Measurements from ENCODE around the gene TNFRSF14. TPM values are rescaled to one million over a fixed set of nuclear protein-coding genes. Genes with fewer than 3 reads are reported as not detected.

Gene TNFRSF14
- total RNA-seq, 3 donors from 2014 or later = 55.8 to 75.8 (median 67.8) TPM

DNA sequence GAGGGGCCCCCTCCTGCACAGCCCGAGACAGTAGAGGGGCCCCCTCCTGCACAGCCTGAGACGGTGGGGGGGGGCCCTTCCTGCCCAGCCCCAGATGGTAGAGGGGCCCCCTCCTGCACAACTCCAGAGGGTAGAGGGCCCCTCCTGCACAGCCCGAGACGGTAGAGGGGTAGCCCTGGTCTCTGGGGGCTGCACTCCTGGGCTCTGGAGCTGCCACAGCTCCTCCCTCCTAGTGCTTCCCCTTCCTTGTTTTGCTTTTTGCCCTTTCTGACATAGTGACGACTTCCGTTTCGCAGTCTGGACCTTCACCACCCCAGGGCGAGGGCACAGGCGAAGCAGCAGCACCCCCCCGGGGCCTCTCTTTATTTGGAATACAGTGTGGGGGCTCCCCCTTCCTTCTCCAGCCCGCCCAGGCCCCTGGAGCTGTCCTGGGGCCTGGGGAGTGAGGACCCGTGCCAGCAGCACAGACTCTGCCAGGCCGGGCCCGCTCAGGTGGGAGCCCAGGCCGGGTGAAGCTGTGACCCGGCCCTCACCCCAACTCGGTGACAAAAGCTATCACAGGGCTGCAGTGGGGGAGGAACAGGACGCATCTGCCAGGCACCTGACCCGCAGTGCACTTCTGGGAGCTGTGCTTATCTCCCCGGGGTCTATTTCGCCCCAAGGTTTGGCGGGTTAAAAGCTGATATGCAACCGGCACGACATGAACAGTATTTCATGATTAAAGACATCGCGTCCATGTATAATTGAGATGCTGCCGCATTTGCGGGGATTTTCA is 29.3 kb downstream of the TNFRSF14 start:
- Histone ChIP-seq H3K4me3 (peak overlapping the region; percentile 62 to 82 (median 76)), H3K27ac (peak overlapping the region; percentile 98), H3K9me3 (no peaks in the 10 kb centered on the region), H3K4me1 (peaks cover 0 to 22% of the 10 kb centered on the region in 2 donors), H3K27me3 (no peaks in the 10 kb centered on the region), H3K36me3 (no peaks in the 10 kb centered on the region)
- DNase-seq (ENCODE audit: low spot score in 2 of 2) = peak in 1 of 2 donors; percentile 69
- intact Hi-C loops (cut with DNase I; ENCODE audit: low total_unique reads) = no loop called here
- TF ChIP-seq POLR2AphosphoS5 (IDR thresholded peaks at IDR 0.05) = peak; percentile 16 to 79 (median 52)
- TF ChIP-seq, protein P1, sequence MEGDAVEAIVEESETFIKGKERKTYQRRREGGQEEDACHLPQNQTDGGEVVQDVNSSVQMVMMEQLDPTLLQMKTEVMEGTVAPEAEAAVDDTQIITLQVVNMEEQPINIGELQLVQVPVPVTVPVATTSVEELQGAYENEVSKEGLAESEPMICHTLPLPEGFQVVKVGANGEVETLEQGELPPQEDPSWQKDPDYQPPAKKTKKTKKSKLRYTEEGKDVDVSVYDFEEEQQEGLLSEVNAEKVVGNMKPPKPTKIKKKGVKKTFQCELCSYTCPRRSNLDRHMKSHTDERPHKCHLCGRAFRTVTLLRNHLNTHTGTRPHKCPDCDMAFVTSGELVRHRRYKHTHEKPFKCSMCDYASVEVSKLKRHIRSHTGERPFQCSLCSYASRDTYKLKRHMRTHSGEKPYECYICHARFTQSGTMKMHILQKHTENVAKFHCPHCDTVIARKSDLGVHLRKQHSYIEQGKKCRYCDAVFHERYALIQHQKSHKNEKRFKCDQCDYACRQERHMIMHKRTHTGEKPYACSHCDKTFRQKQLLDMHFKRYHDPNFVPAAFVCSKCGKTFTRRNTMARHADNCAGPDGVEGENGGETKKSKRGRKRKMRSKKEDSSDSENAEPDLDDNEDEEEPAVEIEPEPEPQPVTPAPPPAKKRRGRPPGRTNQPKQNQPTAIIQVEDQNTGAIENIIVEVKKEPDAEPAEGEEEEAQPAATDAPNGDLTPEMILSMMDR (IDR thresholded peaks at IDR 0.05) = no peak
- peak; percentile 45 for TF ChIP-seq POLR2A (IDR thresholded peaks at IDR 0.05)

DNA sequence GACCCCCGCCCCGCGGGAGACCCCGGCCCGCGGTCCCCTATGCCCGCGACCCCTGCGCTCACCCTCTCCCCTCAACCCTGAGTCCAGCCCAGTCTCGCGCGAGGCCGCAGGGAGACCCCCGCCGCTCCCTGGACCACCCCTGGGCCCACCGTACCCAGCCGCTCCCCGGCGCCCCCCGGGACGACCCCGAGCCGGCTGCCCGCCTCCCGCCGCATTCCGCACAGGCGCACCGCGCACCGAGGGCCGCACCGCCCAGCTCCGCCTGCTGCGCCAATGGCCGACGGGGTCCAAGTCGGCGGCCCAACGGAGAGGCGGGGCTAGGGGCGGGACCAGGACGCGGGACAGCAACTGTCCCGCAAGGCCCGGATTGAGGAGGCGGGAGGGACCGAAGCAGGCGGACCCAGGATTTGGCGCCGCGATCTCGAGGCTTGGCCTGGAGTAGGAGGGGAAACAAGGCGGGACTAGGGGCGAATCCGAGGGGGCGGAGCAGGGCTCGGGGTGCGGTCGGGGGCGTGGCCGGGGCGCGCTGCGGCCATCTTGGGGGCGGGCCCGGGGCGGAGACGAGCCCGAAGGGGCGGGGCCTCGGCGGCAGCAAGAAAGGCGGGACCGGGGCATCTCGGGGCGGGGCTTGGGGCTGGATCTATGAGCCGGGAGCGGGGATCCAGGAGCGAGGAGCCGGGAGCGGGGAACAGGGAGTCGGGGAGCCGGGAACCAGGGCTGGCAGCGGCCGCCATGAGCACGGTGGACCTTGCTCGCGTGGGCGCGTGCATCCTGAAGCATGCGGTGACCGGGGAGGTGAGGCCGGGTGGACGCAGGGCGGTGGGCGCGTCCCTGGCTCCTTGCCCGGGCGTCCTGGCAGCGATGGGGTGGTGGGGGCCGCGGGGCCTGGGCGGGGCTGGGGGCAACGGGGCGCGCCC is 30.2 kb downstream of the TNFRSF14 start, which contains the start of gene PRXL2B:
TSS of gene PRXL2B (plus strand) at position 624 of the 917 bp plus-strand sequence. CDS start at position 733, 109 bp downstream.
- Histone ChIP-seq H3K27ac (peak within 1 kb of the TSS; percentile 98), H3K36me3 (no peaks in the 10 kb centered on the region), H3K9me3 (no peaks in the 10 kb centered on the region), H3K4me1 (peaks cover 0 to 22% of the 10 kb centered on the region in 2 donors), H3K27me3 (no peaks in the 10 kb centered on the region), H3K4me3 (peak within 1 kb of the TSS; percentile 62 to 82 (median 76))
- peak; percentile 99 for DNase-seq (ENCODE audit: low spot score in 2 of 2)
- intact Hi-C loops (cut with DNase I; ENCODE audit: low total_unique reads) = no loop called here
- peak; percentile 32 to 88 (median 80) for TF ChIP-seq POLR2AphosphoS5 (IDR thresholded peaks at IDR 0.05)
- TF ChIP-seq, protein P1 (IDR thresholded peaks at IDR 0.05) = no peak
- TF ChIP-seq POLR2A (IDR thresholded peaks at IDR 0.05) = no peak

DNA sequence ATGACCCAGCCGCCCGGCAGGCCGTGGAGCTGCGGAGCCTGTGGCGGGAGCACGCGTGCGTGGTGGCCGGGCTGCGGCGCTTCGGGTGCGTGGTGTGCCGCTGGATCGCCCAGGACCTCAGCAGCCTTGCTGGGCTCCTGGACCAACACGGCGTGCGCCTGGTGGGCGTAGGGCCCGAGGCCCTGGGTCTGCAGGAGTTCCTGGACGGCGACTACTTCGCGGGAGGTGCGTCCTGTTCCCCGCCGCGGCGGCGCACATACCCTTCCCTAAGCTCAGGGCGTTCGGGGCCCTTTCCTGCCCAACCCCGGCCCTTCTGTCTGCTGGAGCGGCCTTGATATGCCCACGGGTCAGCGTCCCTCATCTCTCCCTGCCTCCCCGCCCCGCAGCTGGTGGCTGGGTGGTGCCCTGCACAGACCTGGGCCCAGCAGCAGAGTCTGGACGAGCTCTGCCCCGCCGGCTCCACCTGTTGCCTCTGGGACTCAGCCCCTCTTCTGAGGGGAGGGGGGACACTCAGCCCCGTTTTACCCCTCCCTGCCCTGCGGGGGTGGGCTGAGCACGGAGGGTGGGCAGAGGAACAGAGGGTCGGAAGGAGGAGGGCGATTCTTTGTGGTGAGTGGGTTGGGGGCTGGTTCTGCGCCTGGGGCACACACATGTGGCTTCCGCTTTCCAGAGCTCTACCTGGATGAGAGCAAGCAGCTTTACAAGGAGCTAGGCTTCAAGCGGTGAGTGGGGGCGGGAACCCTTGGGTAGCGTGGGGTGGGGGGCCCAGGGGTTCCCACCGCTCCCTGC is 31.1 kb downstream of the TNFRSF14 start:
- peak overlapping the region; percentile 98 for H3K27ac ChIP-seq
- H3K4me1 ChIP-seq = peaks cover 0 to 22% of the 10 kb centered on the region in 2 donors
- no peaks in the 10 kb centered on the region for H3K27me3 ChIP-seq
- no peaks in the 10 kb centered on the region for H3K9me3 ChIP-seq
- H3K4me3 ChIP-seq = peak overlapping the region; percentile 62 to 82 (median 76)
- no peak for DNase-seq (ENCODE audit: low spot score in 2 of 2)
- TF ChIP-seq POLR2AphosphoS5 (IDR thresholded peaks at IDR 0.05) = no peak
- TF ChIP-seq POLR2A (IDR thresholded peaks at IDR 0.05) = no peak
- TF ChIP-seq, protein P1 (IDR thresholded peaks at IDR 0.05) = no peak
- H3K36me3 ChIP-seq = no peaks in the 10 kb centered on the region
- intact Hi-C loops (cut with DNase I; ENCODE audit: low total_unique reads) = no loop called here

DNA sequence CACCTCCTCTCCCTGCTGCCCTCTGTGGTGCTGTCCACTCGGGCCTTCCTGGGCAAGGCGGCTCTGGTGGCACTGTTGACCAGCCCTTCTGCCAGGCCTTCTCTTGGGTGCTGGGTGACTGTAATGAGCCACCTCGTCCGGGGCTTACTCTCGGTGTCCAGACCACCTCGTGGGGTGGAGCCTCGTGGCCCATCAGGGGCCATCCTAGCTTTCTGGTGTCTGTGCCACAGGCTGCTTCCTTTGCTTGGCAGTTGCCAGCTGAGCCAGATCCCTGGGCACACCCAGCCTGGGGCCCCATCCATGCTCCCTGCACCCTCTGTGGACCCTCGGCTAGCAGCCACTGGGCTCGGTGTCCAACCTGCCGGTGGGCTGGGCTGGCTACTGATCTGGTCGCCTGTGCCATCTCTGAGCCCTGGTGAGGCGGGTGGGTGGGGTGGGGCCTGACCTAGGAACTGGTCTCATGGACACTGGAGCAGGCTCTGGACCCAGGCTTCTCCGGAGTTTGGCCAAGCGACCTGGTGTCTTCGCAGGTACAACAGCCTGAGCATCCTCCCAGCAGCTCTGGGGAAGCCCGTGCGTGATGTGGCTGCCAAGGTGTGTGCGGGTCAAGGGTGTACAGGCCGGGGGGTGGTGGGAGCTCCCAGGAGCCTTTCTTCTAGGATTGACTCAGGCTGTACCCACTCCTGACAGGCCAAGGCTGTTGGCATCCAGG is 31.8 kb downstream of the TNFRSF14 start:
- no peak for DNase-seq (ENCODE audit: low spot score in 2 of 2)
- no peak overlapping the region for H3K27ac ChIP-seq
- H3K36me3 ChIP-seq = no peaks in the 10 kb centered on the region
- peak overlapping the region; percentile 62 to 82 (median 76) for H3K4me3 ChIP-seq
- H3K27me3 ChIP-seq = no peaks in the 10 kb centered on the region
- TF ChIP-seq POLR2A (IDR thresholded peaks at IDR 0.05) (no peak), POLR2AphosphoS5 (IDR thresholded peaks at IDR 0.05) (no peak)
- TF ChIP-seq, protein P1 (IDR thresholded peaks at IDR 0.05) = no peak
- intact Hi-C loops (cut with DNase I; ENCODE audit: low total_unique reads) = no loop called here
- H3K4me1 ChIP-seq = peaks cover 0 to 22% of the 10 kb centered on the region in 2 donors
- no peaks in the 10 kb centered on the region for H3K9me3 ChIP-seq

All from breast epithelium (tissue), 4 donors.